Choroid plexus epithelial cell (primary cell): ENCODE data around the gene RPS10.
"Not testable (repeated sequence)": the region's sequence is repeated elsewhere in the genome, so short reads cannot be mapped to it uniquely, and the experiment has no call there.

ENCODE experiments used
- DNase-seq: peaks from one replicate; pipeline ENCODE4 v3.0.0-alpha.2; 2010; ENCODE audit warnings: low read depth
- H3K4me3 ChIP-seq: 2 replicates; pipeline ENCODE4 v1.5.1; 2011; ENCODE audit warnings: low read depth, mild to moderate bottlenecking, control low read depth, low read length, moderate library complexity
- TF ChIP-seq, protein P1 (sequence below): conservative IDR thresholded peaks from 2 replicates; pipeline ENCODE4 v1.5.1; 2011; ENCODE audit warnings: low read depth, mild to moderate bottlenecking, control low read depth, inconsistent platforms, low read length, moderate library complexity

The RPS10 gene

DNA sequence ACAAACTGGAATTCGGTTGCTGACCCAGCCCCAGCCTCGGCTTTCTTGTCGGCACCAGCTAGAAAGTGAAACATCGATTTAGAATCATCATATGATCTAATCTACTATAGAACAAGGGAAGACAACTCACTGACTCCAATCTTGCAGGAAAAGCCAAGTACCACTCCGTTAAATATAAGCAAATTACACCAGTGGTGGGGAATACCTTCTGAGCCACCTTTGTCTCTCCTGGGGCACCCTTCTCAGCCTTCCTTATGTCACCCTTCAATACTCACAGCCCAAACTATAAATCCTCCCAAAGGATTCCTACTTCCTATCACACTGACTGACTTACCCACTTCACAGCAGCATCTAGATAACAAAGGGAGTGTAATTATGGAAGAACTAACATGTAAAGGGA is 7.5 kb downstream of the RPS10 start:
- TF ChIP-seq, protein P1, sequence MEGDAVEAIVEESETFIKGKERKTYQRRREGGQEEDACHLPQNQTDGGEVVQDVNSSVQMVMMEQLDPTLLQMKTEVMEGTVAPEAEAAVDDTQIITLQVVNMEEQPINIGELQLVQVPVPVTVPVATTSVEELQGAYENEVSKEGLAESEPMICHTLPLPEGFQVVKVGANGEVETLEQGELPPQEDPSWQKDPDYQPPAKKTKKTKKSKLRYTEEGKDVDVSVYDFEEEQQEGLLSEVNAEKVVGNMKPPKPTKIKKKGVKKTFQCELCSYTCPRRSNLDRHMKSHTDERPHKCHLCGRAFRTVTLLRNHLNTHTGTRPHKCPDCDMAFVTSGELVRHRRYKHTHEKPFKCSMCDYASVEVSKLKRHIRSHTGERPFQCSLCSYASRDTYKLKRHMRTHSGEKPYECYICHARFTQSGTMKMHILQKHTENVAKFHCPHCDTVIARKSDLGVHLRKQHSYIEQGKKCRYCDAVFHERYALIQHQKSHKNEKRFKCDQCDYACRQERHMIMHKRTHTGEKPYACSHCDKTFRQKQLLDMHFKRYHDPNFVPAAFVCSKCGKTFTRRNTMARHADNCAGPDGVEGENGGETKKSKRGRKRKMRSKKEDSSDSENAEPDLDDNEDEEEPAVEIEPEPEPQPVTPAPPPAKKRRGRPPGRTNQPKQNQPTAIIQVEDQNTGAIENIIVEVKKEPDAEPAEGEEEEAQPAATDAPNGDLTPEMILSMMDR = no peak
- no peak for DNase-seq
- no peak overlapping the region for H3K4me3 ChIP-seq

DNA sequence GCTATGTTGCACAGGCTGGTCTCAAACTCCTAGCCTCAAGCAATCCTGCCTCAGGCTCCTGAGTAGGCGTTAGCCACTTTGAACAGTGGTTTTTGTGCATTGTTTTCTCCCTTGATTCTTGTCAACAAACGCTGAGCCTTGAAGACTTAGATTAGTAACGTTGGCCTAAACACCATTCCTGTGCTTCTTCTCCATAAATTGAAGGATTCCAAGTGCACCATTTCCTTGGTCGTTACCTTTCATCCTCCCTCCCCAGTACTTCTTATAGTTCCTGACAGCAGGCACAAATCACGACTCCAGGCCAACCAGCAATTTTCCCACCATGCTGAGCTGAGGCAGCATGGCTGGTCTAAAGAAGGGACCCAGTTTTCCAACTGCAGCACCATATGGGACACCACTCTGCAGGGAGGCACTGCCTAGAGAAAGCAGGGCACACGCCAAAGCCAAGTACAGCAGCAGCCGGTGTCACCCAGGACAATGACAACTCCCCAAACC is 8.9 kb downstream of the RPS10 start:
- H3K4me3 ChIP-seq = no peak overlapping the region
- TF ChIP-seq, protein P1 = no peak
- no peak for DNase-seq

DNA sequence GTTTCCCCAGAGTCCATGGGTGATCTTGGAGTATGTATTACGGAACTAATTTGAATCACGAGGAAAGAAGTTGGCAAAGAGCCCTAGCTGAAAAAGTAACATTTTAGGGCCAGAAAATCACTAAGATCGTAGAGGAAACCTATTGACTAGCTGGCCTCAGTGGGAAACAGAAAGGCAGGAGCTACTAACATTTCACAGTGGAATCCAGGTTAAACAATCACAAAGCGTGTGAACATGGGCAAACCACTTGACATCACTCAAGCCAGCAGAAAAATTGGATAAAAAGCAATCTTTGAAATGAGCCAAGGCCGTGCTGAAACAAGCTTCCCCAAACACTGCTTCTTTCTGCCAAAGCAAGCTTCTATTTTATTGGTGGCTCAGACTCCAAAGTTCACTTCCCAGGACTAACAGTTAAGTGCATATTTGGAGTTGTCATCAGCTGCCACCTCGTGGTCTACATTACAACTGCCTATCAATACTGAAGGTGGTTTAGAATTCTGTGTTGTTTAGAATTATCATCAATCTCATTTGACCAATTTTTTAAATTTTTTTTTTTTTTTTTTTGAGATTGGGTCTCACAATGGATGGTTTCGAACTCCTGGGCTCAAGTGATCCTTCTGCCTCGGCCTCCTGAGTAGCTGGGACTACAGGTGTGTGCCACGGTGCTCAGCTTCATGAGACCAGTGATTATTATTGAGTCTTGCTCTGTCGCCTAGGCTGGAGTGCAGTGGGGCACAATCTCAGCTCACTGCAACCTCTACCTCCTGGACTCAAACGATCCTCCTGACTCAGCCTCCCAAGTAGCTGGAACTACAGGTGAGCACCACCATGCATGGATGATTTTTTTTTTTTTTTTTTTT is 10.6 kb downstream of the RPS10 start:
- peak; percentile 88 for DNase-seq
- TF ChIP-seq, protein P1 = peak; percentile 60
- H3K4me3 ChIP-seq = no peak overlapping the region

DNA sequence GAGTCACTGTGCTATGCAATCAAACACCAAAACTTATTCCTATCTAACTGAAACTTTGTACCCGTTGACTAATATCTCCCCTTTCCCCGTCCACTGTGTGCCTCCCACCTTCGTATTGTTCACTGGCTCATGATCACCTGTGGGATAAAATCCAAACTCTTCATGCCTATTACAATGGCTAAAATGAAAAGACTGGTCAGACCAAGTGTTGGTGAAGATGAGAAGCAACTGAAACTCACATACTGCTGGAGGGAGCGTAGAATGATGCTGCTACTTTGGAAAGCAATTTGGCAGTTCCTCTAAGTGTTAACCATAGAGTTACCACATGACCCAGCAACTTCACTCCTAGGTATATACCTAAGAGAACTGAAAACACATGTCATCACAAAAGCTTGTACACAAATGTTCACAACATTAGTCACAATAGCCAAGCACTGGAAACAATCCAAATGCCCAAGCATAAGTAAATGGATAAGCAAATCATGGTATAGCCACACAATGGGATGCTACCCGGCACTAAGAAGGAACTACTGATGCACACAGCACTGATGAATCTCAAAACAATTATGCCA is 13.1 kb downstream of the RPS10 start:
- DNase-seq = peak; percentile 39
- TF ChIP-seq, protein P1 = no peak
- no peak overlapping the region for H3K4me3 ChIP-seq

DNA sequence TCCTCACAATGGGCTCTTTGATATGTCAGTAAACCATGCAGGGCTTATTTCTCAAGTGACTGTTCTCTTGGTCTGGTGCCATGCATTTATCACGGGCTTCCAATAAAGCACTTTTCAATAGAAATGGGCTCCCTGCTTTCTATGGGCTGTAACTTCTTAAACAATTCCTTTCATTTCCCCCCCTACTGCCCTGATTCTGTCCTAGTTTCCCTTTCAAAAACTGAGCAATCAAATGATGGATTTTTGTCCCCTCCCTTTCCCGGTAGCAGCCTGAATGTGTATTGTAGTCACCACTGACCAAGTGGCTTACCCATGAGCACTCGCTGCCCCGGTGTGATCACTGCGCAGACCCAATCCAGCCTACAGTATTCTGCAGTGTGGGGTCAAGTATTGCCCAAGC is 13.9 kb downstream of the RPS10 start:
- no peak for DNase-seq
- TF ChIP-seq, protein P1 = no peak
- H3K4me3 ChIP-seq = no peak overlapping the region

DNA sequence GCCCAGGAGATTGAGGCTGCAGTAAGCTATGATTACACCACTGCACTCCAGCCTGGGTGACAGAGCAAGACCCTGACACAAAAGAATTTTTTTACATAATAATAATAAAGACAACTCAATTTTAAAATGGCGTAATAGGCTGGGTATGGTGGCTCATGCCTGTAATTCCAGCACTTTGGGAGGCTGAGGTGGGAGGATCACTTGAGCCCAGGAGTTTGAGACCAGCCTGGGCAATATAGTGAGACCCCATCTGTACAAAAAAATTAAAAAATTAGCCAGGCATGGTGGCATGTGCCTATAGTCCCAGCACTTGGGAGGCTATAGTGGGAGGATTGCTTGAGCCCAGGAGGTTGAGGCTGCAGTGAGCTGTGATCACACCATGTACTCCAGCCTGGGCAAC is 18.0 kb downstream of the RPS10 start:
- not testable (repeated sequence) for DNase-seq, H3K4me3 ChIP-seq

DNA sequence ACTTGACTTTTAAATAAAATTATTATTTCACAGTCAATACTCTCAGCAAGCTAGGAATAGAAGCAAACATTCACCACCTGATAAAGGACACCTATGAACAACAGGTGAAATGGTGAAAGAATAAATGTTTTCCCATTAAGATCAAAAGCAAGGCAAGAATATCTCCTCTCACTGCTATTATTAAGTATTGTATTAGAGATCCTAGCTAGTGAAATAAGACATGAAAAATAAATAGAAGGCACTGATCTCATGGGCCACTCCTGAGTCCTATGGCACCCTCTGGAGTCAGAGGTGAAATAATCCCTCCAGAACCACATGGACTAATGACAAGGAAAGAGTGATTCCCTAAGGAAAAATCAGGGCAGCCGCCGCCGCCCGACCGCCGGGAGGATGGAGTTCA is 29.4 kb downstream of the RPS10 start:
- TF ChIP-seq, protein P1 = no peak
- no peak for DNase-seq
- H3K4me3 ChIP-seq = no peak overlapping the region
